GM12801 (cell line): ENCODE measurements around the gene KCP.

Experiments used
- CTCF ChIP-seq: IDR thresholded peaks from one replicate; pipeline ENCODE4 v1.5.1; 2011; ENCODE audit warnings: control low read depth; ENCODE audit not compliant: insufficient read length; ENCODE audit errors: extremely low read depth

Gene KCP

GRCh38 chr7:128887169-128888038, 23.1 kb downstream of the KCP start:
- TF ChIP-seq CTCF: no peak

GRCh38 chr7:128886391-128887168, 23.9 kb downstream of the KCP start:
- TF ChIP-seq CTCF: no peak

- TF ChIP-seq CTCF: no peak
Measured at GRCh38 chr7:128885370-128886187, 24.9 kb downstream of the KCP start.

GRCh38 chr7:128884561-128885369, 25.7 kb downstream of the KCP start:
- TF ChIP-seq CTCF: no peak

GRCh38 chr7:128883622-128884448, 26.7 kb downstream of the KCP start:
- no peak for TF ChIP-seq CTCF

GRCh38 chr7:128882134-128882533, 28.4 kb downstream of the KCP start:
- no peak for TF ChIP-seq CTCF
